HG02571 (cell line): ENCODE data around the gene C12orf76.
A peak's percentile ranks its signal among the peaks of the same experiment; 100 is the strongest.

Experiments used
- ATAC-seq: cut with Tn5 transposase; IDR thresholded peaks from one replicate; pipeline ENCODE4 v1.9.1; 2021; ENCODE audit warnings: mild to moderate bottlenecking, moderate library complexity; ENCODE audit not compliant: unreplicated experiment

Gene C12orf76

GRCh38 chr12:109997393-109997792, 50.9 kb downstream of the C12orf76 start:
- no peak for ATAC-seq

GRCh38 chr12:109996483-109996853, 51.9 kb downstream of the C12orf76 start:
- ATAC-seq: no peak

GRCh38 chr12:109995686-109996482, 52.4 kb downstream of the C12orf76 start, which contains the start of gene GIT2:
Gene GIT2, minus strand, starts transcription at chr12:109996368. Its CDS starts 144 bp downstream, at chr12:109996224.
- peak; percentile 64 for ATAC-seq

GRCh38 chr12:109995361-109995685, 53.0 kb downstream of the C12orf76 start:
- ATAC-seq: no peak

GRCh38 chr12:109994401-109995175, 53.7 kb downstream of the C12orf76 start:
- no peak for ATAC-seq

GRCh38 chr12:109993091-109993490, 55.2 kb downstream of the C12orf76 start:
- no peak for ATAC-seq

GRCh38 chr12:109991586-109991985, 56.7 kb downstream of the C12orf76 start:
- ATAC-seq: no peak
